ENCODE results near the gene EXOC6B. TPM values are rescaled to one million over a fixed set of nuclear protein-coding genes. Genes with fewer than 3 reads are reported as not detected.

Gene EXOC6B
- total RNA-seq, 1 donor from 2014 or later: 139 TPM

DNA sequence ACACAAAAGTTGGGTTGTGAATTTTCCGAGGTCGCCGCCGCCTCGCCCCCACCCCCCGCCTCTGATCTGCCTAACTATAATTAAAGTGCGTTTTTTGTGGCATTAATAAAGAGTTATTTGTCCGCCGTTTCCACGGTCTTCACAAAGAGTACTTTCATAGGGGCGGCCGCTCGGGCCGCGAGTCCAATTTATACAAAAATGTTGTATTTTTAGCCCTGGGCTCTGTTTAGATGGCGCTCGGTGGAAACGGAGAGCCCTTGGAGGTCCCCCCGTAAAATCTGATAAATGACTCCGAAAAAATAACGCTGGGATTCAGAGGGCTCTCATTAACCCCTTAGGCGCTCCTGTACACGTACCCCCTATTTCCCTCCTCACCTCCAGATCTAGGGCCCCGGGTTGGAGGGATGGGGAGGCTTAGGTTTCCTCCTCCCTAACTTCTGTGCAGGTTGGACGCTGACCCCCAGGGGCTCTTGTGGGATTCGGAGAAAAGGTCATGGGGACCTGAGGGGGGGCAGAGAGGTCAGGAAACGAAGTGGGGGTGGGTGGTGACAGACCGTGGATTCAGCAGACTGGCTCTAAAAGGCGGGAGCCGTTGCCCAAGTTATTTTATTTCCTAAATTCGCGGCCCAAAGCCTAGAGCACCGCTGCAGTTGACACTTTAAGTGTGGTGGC lies 680.0 kb downstream of the EXOC6B start:
- H3K27ac ChIP-seq (replicated peaks): peak overlapping the region; percentile 80
- intact Hi-C loops (cut with micrococcal nuclease): loop anchor here (10.0 kb wide), 1 partner anchor 601 kb away; no protein-coding TSS in a partner anchor
- peaks cover 82% of the 10 kb centered on the region for H3K4me1 ChIP-seq
- peak; percentile 8 for DNase-seq
- H3K36me3 ChIP-seq: no peaks in the 10 kb centered on the region
- TF ChIP-seq, protein P1, sequence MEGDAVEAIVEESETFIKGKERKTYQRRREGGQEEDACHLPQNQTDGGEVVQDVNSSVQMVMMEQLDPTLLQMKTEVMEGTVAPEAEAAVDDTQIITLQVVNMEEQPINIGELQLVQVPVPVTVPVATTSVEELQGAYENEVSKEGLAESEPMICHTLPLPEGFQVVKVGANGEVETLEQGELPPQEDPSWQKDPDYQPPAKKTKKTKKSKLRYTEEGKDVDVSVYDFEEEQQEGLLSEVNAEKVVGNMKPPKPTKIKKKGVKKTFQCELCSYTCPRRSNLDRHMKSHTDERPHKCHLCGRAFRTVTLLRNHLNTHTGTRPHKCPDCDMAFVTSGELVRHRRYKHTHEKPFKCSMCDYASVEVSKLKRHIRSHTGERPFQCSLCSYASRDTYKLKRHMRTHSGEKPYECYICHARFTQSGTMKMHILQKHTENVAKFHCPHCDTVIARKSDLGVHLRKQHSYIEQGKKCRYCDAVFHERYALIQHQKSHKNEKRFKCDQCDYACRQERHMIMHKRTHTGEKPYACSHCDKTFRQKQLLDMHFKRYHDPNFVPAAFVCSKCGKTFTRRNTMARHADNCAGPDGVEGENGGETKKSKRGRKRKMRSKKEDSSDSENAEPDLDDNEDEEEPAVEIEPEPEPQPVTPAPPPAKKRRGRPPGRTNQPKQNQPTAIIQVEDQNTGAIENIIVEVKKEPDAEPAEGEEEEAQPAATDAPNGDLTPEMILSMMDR (IDR thresholded peaks at IDR 0.05; ENCODE audit: borderline replicate concordance): no peak
- H3K9me3 ChIP-seq (replicated peaks): no peaks in the 10 kb centered on the region
- peaks cover 66% of the 10 kb centered on the region for H3K27me3 ChIP-seq (ENCODE audit: low read depth)
- peak overlapping the region; percentile 70 for H3K4me3 ChIP-seq

DNA sequence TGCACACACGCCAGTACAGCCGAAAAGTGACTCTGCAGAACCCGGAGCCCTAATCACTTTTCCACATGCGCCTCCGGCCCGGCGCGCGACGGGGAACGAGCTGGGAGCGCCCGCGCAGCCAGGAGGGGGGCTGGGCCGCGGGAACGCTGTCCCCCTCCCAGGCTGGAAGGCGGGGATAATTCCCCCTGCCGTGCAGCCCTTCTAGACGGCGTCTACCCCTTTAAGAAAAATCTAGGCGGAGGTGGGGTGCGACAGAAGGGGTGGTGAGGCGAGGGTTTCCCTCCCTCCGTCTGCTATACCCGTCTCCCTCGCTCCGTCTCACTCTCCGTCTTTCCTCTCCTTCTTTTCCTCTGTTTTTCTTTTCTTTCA lies 680.6 kb downstream of the EXOC6B start:
- Histone ChIP-seq H3K4me3 (peak overlapping the region; percentile 70), H3K4me1 (peaks cover 79% of the 10 kb centered on the region), H3K27me3 (ENCODE audit: low read depth) (peaks cover 62% of the 10 kb centered on the region), H3K9me3 (replicated peaks) (no peaks in the 10 kb centered on the region), H3K36me3 (no peaks in the 10 kb centered on the region), H3K27ac (replicated peaks) (peak overlapping the region; percentile 80)
- intact Hi-C loops (cut with micrococcal nuclease): loop anchor here (10.0 kb wide), 1 partner anchor 600 kb away; no protein-coding TSS in a partner anchor
- DNase-seq: peak; percentile 34
- TF ChIP-seq, protein P1 (IDR thresholded peaks at IDR 0.05; ENCODE audit: borderline replicate concordance): no peak

DNA sequence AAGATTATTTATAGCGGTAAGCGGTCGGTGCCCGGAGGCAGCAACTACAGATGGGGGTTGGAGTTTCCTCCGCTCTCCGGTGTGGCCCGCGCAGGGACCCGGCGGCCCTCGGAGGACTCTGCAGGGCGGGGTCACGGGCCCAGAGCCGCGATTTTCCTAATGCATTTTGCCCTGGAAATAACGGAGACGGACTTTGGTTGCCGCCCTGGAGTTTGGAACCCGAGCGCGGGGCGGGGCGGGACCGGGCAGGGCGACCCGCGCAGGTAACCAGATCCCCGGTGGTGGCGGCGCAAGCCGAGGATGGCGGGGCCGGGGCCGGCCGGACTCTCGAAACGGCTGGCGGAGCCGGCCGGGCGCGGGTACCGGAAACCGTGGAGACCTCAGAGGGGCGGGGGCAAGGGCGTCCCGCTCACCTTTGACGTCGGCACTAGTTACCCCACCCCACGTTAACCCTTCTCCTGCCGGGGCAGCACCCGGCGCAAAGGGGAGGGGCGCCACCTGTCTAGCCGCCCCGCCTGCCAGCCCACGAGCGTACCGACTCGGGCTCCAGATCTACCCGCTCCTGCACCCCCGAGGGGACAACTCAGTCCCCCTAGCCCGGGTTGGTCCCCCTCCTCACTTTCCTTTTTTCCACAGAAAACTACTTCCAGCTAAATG lies 681.1 kb downstream of the EXOC6B start:
- peak; percentile 48 for DNase-seq
- Histone ChIP-seq H3K4me1 (peaks cover 74% of the 10 kb centered on the region), H3K36me3 (no peaks in the 10 kb centered on the region), H3K27ac (replicated peaks) (peak overlapping the region; percentile 80), H3K27me3 (ENCODE audit: low read depth) (peaks cover 58% of the 10 kb centered on the region), H3K4me3 (peak overlapping the region; percentile 70), H3K9me3 (replicated peaks) (no peaks in the 10 kb centered on the region)
- intact Hi-C loops (cut with micrococcal nuclease): loop anchor here (10.0 kb wide), 1 partner anchor 600 kb away; no protein-coding TSS in a partner anchor
- TF ChIP-seq, protein P1 (IDR thresholded peaks at IDR 0.05; ENCODE audit: borderline replicate concordance): no peak

DNA sequence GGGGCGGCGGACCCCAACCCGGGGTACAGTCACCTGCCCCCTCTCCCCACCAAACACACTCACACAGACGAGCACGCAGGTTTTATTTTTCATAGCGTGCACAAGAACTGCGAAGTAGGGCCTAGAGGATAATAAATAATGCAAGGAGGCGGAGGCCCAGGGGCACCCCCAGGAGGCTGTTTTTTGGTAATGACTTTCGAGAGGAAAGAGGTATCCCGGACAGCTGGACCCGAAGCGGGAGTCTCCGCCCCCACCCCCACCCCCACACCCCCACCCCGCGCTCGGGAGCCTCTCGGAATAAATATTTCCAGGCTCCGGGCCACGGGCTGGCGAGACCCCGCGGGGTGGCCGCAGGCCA lies 681.6 kb downstream of the EXOC6B start:
- TF ChIP-seq, protein P1 (IDR thresholded peaks at IDR 0.05; ENCODE audit: borderline replicate concordance): no peak
- H3K27me3 ChIP-seq (ENCODE audit: low read depth): peaks cover 53% of the 10 kb centered on the region
- intact Hi-C loops (cut with micrococcal nuclease): loop anchor here (10.0 kb wide), 1 partner anchor 599 kb away; no protein-coding TSS in a partner anchor
- no peaks in the 10 kb centered on the region for H3K9me3 ChIP-seq (replicated peaks)
- no peaks in the 10 kb centered on the region for H3K36me3 ChIP-seq
- DNase-seq: peak; percentile 75
- peak overlapping the region; percentile 70 for H3K4me3 ChIP-seq
- H3K27ac ChIP-seq (replicated peaks): peak overlapping the region; percentile 80
- peaks cover 69% of the 10 kb centered on the region for H3K4me1 ChIP-seq

DNA sequence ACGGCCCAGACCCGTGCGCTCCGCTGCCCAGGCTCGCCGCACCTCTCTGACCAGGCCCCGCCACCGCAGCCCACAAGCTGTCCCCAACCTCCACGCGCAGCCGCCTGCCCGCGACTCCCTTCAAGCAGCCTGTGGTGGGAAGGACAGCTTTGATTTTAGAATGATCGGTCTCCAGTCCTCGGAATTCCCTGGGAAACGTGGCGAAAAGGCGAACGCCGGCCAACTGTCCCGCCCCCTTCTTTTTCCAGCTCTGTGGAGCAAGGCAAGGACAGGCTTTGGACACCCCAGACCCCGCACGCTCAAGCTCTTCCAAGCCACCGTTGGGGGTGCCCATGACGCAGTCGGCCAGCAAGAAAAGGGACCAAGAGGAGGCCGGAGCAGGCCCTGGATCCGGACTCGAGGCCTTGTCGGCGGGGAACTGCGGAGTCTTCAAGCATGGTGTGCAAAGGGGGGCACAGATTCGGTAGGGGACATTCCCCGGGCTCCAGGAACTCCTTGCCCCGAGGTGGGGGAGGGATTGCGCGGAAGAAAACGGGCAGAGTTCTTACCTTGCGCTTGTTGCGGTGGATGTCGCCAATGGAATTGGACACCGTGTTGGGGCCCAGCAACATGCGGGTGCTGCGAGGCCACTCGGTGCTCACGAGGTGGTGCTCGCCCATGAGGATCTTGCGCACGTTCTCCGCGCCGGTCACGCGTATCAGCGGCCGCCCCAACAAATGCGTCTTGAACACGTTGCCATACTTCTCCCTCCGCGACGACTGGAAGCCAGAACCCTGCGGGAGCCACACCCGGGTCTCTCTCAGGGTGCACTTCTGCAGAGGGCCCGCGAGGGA lies 682.2 kb downstream of the EXOC6B start:
- intact Hi-C loops (cut with micrococcal nuclease): loop anchor here (10.0 kb wide), 1 partner anchor 599 kb away; no protein-coding TSS in a partner anchor
- Histone ChIP-seq H3K4me3 (peak overlapping the region; percentile 70), H3K27ac (replicated peaks) (peak overlapping the region; percentile 80), H3K4me1 (peaks cover 70% of the 10 kb centered on the region), H3K36me3 (no peaks in the 10 kb centered on the region), H3K27me3 (ENCODE audit: low read depth) (peaks cover 47% of the 10 kb centered on the region), H3K9me3 (replicated peaks) (no peaks in the 10 kb centered on the region)
- peak; percentile 33 for DNase-seq
- TF ChIP-seq, protein P1 (IDR thresholded peaks at IDR 0.05; ENCODE audit: borderline replicate concordance): no peak

Measured in left ventricle myocardium inferior (tissue), 1 donor.